Epithelial cell of proximal tubule (primary cell): ENCODE results near the gene RAPGEF1. TPM values are rescaled to one million over a fixed set of nuclear protein-coding genes. Genes with fewer than 3 reads are reported as not detected.
A peak's percentile ranks its signal among the peaks of the same experiment; 100 is the strongest.
"Not testable (repeated sequence)": the region's sequence is repeated elsewhere in the genome, so short reads cannot be mapped to it uniquely, and the experiment has no call there.

ENCODE experiments used
- DNase-seq: peaks from one replicate; pipeline ENCODE4 v3.0.0-alpha.2; 2011; ENCODE audit warnings: low read depth
- H3K4me3 ChIP-seq: 2 replicates; pipeline ENCODE4 v1.5.1; 2011; ENCODE audit warnings: low read depth, mild to moderate bottlenecking, low read length
- total RNA-seq: library from RNA; depleted of rRNA; stranded (reverse); fragments of >200 nt; gene quantifications from 2 replicates; pipeline ENCODE4 v1.2.3, GENCODE V29; 2015
- TF ChIP-seq, protein P1 (sequence below): conservative IDR thresholded peaks from 2 replicates; pipeline ENCODE4 v1.5.1; 2012; ENCODE audit warnings: low read depth, mild to moderate bottlenecking, low read length

Gene RAPGEF1
- total RNA-seq, 1 donor from 2014 or later: 34.8 TPM

DNA sequence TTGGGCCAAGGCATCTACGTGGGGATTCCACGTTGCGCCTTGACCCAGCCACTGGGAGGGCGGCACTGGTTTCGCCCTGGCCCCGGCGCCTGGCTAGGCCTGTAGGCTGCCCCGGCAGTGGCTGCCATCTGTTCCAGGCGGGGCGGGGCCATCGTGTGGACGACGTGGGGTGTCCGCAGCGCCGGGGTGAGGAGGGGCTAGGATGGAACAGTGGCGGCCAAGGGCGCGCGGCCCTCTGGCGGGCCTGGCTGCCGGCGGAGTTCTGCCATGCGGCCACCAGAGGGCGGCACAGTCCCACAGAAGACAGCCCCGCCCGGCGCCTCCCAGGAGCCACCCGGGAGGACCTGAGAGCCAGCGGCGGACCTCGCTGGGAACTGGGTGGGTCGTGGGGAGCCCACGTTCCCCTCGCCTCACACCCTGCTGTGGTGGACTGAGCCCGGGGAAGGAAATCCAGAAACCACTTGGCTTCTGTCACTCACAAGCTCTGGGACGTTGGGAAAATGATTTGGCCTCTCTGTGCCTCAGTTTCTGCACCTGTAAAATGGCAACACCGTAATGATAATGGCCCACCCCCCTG lies 22.6 kb upstream of the RAPGEF1 start:
- TF ChIP-seq, protein P1, sequence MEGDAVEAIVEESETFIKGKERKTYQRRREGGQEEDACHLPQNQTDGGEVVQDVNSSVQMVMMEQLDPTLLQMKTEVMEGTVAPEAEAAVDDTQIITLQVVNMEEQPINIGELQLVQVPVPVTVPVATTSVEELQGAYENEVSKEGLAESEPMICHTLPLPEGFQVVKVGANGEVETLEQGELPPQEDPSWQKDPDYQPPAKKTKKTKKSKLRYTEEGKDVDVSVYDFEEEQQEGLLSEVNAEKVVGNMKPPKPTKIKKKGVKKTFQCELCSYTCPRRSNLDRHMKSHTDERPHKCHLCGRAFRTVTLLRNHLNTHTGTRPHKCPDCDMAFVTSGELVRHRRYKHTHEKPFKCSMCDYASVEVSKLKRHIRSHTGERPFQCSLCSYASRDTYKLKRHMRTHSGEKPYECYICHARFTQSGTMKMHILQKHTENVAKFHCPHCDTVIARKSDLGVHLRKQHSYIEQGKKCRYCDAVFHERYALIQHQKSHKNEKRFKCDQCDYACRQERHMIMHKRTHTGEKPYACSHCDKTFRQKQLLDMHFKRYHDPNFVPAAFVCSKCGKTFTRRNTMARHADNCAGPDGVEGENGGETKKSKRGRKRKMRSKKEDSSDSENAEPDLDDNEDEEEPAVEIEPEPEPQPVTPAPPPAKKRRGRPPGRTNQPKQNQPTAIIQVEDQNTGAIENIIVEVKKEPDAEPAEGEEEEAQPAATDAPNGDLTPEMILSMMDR: peak; percentile 61
- H3K4me3 ChIP-seq: no peak overlapping the region
- no peak for DNase-seq

DNA sequence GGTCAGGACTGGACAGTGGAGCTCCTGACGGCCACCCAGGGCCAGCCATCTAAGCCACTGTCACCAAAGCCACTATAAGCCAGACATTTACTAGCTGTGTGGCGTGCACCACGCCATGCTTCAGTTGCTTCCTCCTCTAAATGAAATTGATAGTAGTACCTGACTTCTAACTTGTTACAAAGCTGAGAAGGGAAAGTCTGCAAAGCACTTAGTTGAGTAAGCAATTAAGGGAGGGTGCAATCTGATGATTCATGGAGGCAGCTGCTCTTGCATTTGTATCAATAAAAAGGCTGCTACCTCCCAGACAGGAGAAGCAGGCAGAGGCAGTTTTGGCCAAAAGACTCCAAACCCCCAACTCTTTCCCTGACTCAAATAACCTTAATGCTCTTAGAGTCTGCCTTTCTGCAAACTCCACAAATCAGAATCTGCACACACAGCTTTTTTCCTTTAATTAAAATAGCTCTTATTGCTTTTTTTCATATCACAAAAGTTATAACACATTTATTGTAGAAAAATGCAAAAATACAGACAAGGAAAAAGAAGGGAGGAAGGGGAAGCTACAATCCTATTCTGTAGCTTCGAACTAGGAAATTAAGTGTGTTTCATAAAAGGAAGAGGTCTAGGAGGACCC lies 19.3 kb upstream of the RAPGEF1 start:
- TF ChIP-seq, protein P1: no peak
- no peak overlapping the region for H3K4me3 ChIP-seq
- no peak for DNase-seq

DNA sequence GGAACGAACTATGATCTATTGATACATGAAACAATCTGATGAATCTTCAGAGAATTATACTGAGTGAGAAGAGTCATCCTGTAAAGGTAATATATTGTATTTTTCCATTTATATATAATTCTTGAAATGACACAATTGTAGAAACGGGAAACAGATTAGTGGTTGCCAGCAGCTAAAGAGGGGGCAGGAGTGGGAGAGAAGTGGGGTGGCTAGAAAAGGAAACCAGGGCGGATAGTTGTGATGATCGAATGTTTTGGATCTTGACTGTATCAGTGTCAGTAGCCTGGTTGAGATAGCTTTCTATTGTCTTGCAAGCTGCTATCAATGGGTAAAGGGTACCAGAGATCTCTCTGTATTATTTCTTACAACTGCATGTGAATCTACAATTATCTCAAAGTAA lies 17.7 kb upstream of the RAPGEF1 start:
- TF ChIP-seq, protein P1: no peak
- no peak overlapping the region for H3K4me3 ChIP-seq
- no peak for DNase-seq

DNA sequence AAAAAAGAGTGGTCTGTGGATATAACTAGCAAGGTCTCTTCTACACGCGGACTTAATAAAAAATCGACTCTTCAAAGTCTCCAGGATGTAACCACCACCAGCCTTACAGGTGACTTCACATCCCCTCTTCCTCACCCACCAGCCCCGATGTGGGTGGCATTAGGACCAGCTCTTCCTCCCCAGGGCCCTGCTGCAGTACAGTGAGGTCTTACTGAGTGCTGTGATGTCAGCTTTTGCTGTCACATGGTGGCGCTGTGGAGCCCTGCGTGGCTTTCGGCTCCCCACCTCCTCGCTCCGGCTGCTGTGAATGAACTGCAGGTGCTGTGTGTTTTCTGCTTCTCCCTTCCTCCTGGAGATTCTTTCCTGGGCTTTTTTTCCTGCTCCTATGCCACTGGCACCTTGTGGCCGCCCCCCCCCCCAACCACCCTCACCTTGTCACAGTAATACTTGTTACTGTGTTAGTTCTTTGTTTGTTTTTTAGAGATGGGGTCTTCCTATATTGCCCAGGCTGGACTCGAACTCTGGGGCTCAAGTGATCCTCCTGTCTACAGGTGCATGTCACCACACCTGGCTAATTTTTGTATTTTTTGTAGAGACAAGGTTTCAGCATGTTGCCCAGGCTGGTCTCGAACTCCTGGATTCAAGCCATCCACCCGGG lies 15.8 kb upstream of the RAPGEF1 start:
- DNase-seq: no peak
- TF ChIP-seq, protein P1: peak; percentile 87
- no peak overlapping the region for H3K4me3 ChIP-seq

DNA sequence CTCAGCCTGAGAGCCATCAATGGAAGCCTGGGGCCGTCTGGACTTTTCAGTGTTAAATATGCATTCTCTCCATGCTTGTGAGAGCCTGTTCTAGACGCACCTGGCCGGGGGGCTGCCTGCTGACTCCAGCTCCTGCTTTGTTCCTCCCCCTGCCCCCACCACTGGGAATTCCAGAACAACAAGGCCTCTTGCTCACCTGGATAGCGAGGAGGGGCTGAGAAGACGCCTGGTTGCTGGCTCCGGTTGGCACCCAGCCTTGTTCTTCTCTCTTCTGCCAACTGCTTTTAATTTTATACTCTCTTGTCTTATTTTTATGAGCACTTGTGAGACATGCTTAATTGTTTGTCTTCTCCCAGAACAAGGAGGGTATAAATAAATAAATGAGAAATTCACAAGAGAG lies 15.0 kb upstream of the RAPGEF1 start:
- TF ChIP-seq, protein P1: no peak
- no peak for DNase-seq
- H3K4me3 ChIP-seq: no peak overlapping the region

DNA sequence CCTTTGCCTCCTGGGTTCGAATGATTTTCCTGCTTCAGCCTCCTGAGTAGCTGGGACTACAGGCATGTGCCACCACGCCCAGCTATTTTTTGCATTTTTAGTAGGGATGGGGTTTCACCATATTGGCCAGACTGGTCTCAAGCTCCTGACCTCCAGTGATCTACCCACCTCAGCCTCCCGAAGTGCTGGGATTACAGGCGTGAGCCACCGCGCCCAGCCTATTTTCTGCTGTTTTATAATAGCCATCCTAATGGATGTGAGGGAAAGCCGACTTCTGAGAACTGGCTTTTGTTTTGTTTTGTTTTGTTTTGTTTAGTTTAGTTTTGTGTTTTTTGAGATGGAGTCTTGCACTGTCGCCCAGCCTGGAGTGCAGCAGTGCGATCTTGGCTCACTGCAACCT lies 13.9 kb upstream of the RAPGEF1 start:
- H3K4me3 ChIP-seq: not testable (repeated sequence)

DNA sequence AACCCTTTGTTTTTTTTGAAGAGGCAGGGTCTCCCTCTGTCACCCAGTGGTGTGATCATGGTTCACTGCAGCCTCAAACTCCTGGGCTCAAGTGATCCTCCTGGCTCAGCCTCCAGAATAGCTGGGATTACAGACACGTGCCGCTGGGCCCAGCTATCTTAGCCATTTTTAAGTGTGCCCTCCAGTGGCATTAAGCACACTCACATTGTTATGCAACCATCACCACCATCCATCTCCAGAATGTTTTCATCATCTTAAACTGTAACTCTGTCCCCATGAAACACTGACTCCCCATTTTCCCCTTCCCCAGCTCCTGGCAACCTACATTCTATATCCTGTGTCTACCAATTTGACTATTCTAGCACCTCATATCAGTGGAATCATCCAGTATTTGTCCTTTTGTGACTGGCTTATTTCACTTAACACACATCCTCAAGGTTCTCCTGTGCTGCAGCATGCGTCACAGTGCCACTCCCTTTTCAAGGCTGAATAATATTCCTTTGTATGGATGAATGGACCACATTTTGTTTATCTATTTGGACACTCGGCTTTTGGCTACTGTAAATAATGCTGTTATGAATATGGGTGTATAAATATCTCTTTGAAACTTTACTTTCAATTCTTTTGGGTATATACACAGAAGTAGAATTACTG lies 12.5 kb upstream of the RAPGEF1 start:
- no peak for DNase-seq
- TF ChIP-seq, protein P1: no peak
- no peak overlapping the region for H3K4me3 ChIP-seq

More for the DNA sequence above, 13.9 kb upstream of the RAPGEF1 start:
- not testable (repeated sequence) for DNase-seq
